Effector memory CD8-positive, alpha-beta T cell (primary cell): ENCODE data around the gene TSGA10.
"Not testable (repeated sequence)": the region's sequence is repeated elsewhere in the genome, so short reads cannot be mapped to it uniquely, and the experiment has no call there.

Experiments
- ATAC-seq: fragments of 150-1000 bp; cut with Tn5 transposase; replicated peaks from 2 replicates; pipeline ENCODE4 v1.10.0; 2021; ENCODE audit warnings: mild to moderate bottlenecking, moderate library complexity
- DNase-seq, 3 experiments: peaks; one replicate each; pipeline ENCODE4 v3.0.0; 2021
- H3K27ac Mint-ChIP-seq, 2 donors: one replicate each; pipeline ENCODE4 v1.8.0; 2022; ENCODE audit warnings: mild to moderate bottlenecking in 2 of 2, mixed read lengths in 2 of 2, moderate library complexity in 2 of 2
- H3K27me3 Mint-ChIP-seq, 2 donors: one replicate each; pipeline ENCODE4 v1.8.0; 2022; ENCODE audit warnings: mixed read lengths in 2 of 2
- H3K36me3 Mint-ChIP-seq: one replicate; pipeline ENCODE4 v1.8.0; 2022; ENCODE audit warnings: mild to moderate bottlenecking, moderate library complexity, mixed read lengths; ENCODE audit not compliant: insufficient read depth
- H3K4me1 Mint-ChIP-seq, 2 donors: one replicate each; pipeline ENCODE4 v1.8.0; 2022; ENCODE audit warnings: low read depth in 2 of 2, mixed read lengths in 2 of 2
- H3K4me3 Mint-ChIP-seq, 2 donors: one replicate each; pipeline ENCODE4 v1.8.0; 2022; ENCODE audit warnings: mild to moderate bottlenecking in 2 of 2, mixed read lengths in 2 of 2, moderate library complexity in 2 of 2
- H3K9me3 Mint-ChIP-seq, 2 donors: one replicate each; pipeline ENCODE4 v1.8.0; 2022; ENCODE audit warnings: mixed read lengths in 2 of 2

The TSGA10 gene

GRCh38 chr2:99139003-99139402, 15.7 kb downstream of the TSGA10 start:
- Mint-ChIP-seq H3K27ac (no peak overlapping the region), H3K36me3 (peaks cover 20% of the 10 kb centered on the region), H3K4me3 (no peak overlapping the region), H3K27me3 (no peaks in the 10 kb centered on the region), H3K4me1 (peaks cover 4 to 7% of the 10 kb centered on the region in 2 donors), H3K9me3 (peaks cover 3 to 5% of the 10 kb centered on the region in 2 donors)
- ATAC-seq: no peak
- DNase-seq: no peak

- H3K27me3 Mint-ChIP-seq, H3K36me3 Mint-ChIP-seq, DNase-seq, ATAC-seq, H3K4me1 Mint-ChIP-seq, H3K27ac Mint-ChIP-seq, H3K4me3 Mint-ChIP-seq: not testable (repeated sequence)
- H3K9me3 Mint-ChIP-seq: peaks cover 10 to 19% of the 10 kb centered on the region in 2 donors
Measured at GRCh38 chr2:99135044-99135556, 19.6 kb downstream of the TSGA10 start.

GRCh38 chr2:99127981-99128380, 26.8 kb downstream of the TSGA10 start:
- Mint-ChIP-seq H3K27ac (no peak overlapping the region), H3K27me3 (no peaks in the 10 kb centered on the region), H3K4me1 (no peaks in the 10 kb centered on the region), H3K4me3 (no peak overlapping the region), H3K36me3 (peaks cover 2% of the 10 kb centered on the region), H3K9me3 (peaks cover 9 to 27% of the 10 kb centered on the region in 2 donors)
- DNase-seq (no peak), ATAC-seq (no peak)

- H3K9me3 Mint-ChIP-seq: no peaks in the 10 kb centered on the region
- H3K4me1 Mint-ChIP-seq: no peaks in the 10 kb centered on the region
- no peaks in the 10 kb centered on the region for H3K36me3 Mint-ChIP-seq
- ATAC-seq: no peak
- H3K27me3 Mint-ChIP-seq: no peaks in the 10 kb centered on the region
- no peak overlapping the region for H3K4me3 Mint-ChIP-seq
- no peak for DNase-seq
- no peak overlapping the region for H3K27ac Mint-ChIP-seq
Measured at GRCh38 chr2:99112617-99113016, 42.1 kb downstream of the TSGA10 start.

- ATAC-seq: no peak
- Mint-ChIP-seq H3K9me3 (no peaks in the 10 kb centered on the region), H3K4me1 (no peaks in the 10 kb centered on the region), H3K27me3 (no peaks in the 10 kb centered on the region), H3K36me3 (no peaks in the 10 kb centered on the region), H3K27ac (no peak overlapping the region), H3K4me3 (no peak overlapping the region)
- no peak for DNase-seq
Measured at GRCh38 chr2:99111945-99112344, 42.8 kb downstream of the TSGA10 start.

- ATAC-seq: no peak
- Mint-ChIP-seq H3K27me3 (no peaks in the 10 kb centered on the region), H3K4me1 (no peaks in the 10 kb centered on the region), H3K4me3 (no peak overlapping the region), H3K36me3 (no peaks in the 10 kb centered on the region), H3K27ac (no peak overlapping the region), H3K9me3 (no peaks in the 10 kb centered on the region)
- DNase-seq: no peak
Measured at GRCh38 chr2:99111236-99111635, 43.5 kb downstream of the TSGA10 start.

GRCh38 chr2:99106913-99107312, 47.8 kb downstream of the TSGA10 start:
- no peak for DNase-seq
- no peak overlapping the region for H3K27ac Mint-ChIP-seq
- ATAC-seq: no peak
- H3K9me3 Mint-ChIP-seq: no peaks in the 10 kb centered on the region
- no peaks in the 10 kb centered on the region for H3K36me3 Mint-ChIP-seq
- H3K4me1 Mint-ChIP-seq: no peaks in the 10 kb centered on the region
- no peaks in the 10 kb centered on the region for H3K27me3 Mint-ChIP-seq
- no peak overlapping the region for H3K4me3 Mint-ChIP-seq

GRCh38 chr2:99104006-99104405, 50.7 kb downstream of the TSGA10 start:
- no peaks in the 10 kb centered on the region for H3K9me3 Mint-ChIP-seq
- no peaks in the 10 kb centered on the region for H3K4me1 Mint-ChIP-seq
- H3K4me3 Mint-ChIP-seq: no peak overlapping the region
- DNase-seq (no peak), ATAC-seq (no peak)
- no peak overlapping the region for H3K27ac Mint-ChIP-seq
- H3K27me3 Mint-ChIP-seq: no peaks in the 10 kb centered on the region
- no peaks in the 10 kb centered on the region for H3K36me3 Mint-ChIP-seq

- DNase-seq: no peak
- no peaks in the 10 kb centered on the region for H3K4me1 Mint-ChIP-seq
- H3K4me3 Mint-ChIP-seq: no peak overlapping the region
- no peaks in the 10 kb centered on the region for H3K9me3 Mint-ChIP-seq
- H3K27me3 Mint-ChIP-seq: no peaks in the 10 kb centered on the region
- H3K27ac Mint-ChIP-seq: peak overlapping the region in 1 of 2 donors; percentile 4
- no peaks in the 10 kb centered on the region for H3K36me3 Mint-ChIP-seq
- ATAC-seq: no peak
Measured at GRCh38 chr2:99101697-99102096, 53.0 kb downstream of the TSGA10 start.

GRCh38 chr2:99096728-99097127, 58.0 kb downstream of the TSGA10 start:
- no peak for ATAC-seq

GRCh38 chr2:99088017-99088416, 66.7 kb downstream of the TSGA10 start:
- Mint-ChIP-seq H3K27me3 (peaks cover 50 to 60% of the 10 kb centered on the region in 2 donors), H3K4me3 (no peak overlapping the region), H3K36me3 (no peaks in the 10 kb centered on the region), H3K27ac (no peak overlapping the region), H3K9me3 (no peaks in the 10 kb centered on the region), H3K4me1 (peaks cover 3 to 8% of the 10 kb centered on the region in 2 donors)
- DNase-seq (no peak), ATAC-seq (peak; percentile 78)

More at GRCh38 chr2:99096728-99097127, 58.0 kb downstream of the TSGA10 start:
- no peak for DNase-seq
- Mint-ChIP-seq H3K9me3 (no peaks in the 10 kb centered on the region), H3K4me1 (no peaks in the 10 kb centered on the region), H3K27ac (no peak overlapping the region), H3K27me3 (no peaks in the 10 kb centered on the region), H3K4me3 (no peak overlapping the region), H3K36me3 (no peaks in the 10 kb centered on the region)

GRCh38 chr2:99086385-99086784, 68.4 kb downstream of the TSGA10 start:
- DNase-seq: no peak
- H3K27ac Mint-ChIP-seq: no peak overlapping the region
- ATAC-seq: no peak
- no peak overlapping the region for H3K4me3 Mint-ChIP-seq
- H3K4me1 Mint-ChIP-seq: peaks cover 3 to 8% of the 10 kb centered on the region in 2 donors
- H3K36me3 Mint-ChIP-seq: no peaks in the 10 kb centered on the region
- peaks cover 62 to 70% of the 10 kb centered on the region in 2 donors for H3K27me3 Mint-ChIP-seq
- no peaks in the 10 kb centered on the region for H3K9me3 Mint-ChIP-seq

- DNase-seq (no peak), ATAC-seq (no peak)
- Mint-ChIP-seq H3K9me3 (no peaks in the 10 kb centered on the region), H3K27me3 (peaks cover 62% of the 10 kb centered on the region in 2 donors), H3K4me3 (no peak overlapping the region), H3K4me1 (peaks cover 3 to 8% of the 10 kb centered on the region in 2 donors), H3K27ac (no peak overlapping the region), H3K36me3 (no peaks in the 10 kb centered on the region)
Measured at GRCh38 chr2:99085421-99085820, 69.3 kb downstream of the TSGA10 start.

GRCh38 chr2:99084256-99084655, 70.5 kb downstream of the TSGA10 start:
- ATAC-seq (no peak), DNase-seq (no peak)
- Mint-ChIP-seq H3K9me3 (no peaks in the 10 kb centered on the region), H3K27me3 (peaks cover 52 to 60% of the 10 kb centered on the region in 2 donors), H3K4me3 (no peak overlapping the region), H3K27ac (no peak overlapping the region), H3K4me1 (peaks cover 3 to 8% of the 10 kb centered on the region in 2 donors), H3K36me3 (no peaks in the 10 kb centered on the region)

- Mint-ChIP-seq H3K4me3 (no peak overlapping the region), H3K36me3 (no peaks in the 10 kb centered on the region), H3K9me3 (no peaks in the 10 kb centered on the region), H3K27ac (no peak overlapping the region), H3K27me3 (peaks cover 45 to 55% of the 10 kb centered on the region in 2 donors), H3K4me1 (peaks cover 0 to 4% of the 10 kb centered on the region in 2 donors)
- DNase-seq (no peak), ATAC-seq (no peak)
Measured at GRCh38 chr2:99081891-99082290, 72.9 kb downstream of the TSGA10 start.
